GM08714 (cell line): ENCODE measurements around the gene TIMP3.
"Not testable (repeated sequence)": the region's sequence is repeated elsewhere in the genome, so short reads cannot be mapped to it uniquely, and the experiment has no call there.

Source experiments
- H3K4me3 ChIP-seq: fragments of 200-500 bp; sonication (Bioruptor generic); 2 replicates; pipeline ENCODE4 v1.5.1; 2014; ENCODE audit warnings: mild to moderate bottlenecking, low read length, inconsistent platforms
- ZNF274 ChIP-seq: IDR thresholded peaks from 2 replicates; pipeline ENCODE4 v1.6.1; 2012; ENCODE audit warnings: mild to moderate bottlenecking, low read depth, low read length

TIMP3 gene

DNA sequence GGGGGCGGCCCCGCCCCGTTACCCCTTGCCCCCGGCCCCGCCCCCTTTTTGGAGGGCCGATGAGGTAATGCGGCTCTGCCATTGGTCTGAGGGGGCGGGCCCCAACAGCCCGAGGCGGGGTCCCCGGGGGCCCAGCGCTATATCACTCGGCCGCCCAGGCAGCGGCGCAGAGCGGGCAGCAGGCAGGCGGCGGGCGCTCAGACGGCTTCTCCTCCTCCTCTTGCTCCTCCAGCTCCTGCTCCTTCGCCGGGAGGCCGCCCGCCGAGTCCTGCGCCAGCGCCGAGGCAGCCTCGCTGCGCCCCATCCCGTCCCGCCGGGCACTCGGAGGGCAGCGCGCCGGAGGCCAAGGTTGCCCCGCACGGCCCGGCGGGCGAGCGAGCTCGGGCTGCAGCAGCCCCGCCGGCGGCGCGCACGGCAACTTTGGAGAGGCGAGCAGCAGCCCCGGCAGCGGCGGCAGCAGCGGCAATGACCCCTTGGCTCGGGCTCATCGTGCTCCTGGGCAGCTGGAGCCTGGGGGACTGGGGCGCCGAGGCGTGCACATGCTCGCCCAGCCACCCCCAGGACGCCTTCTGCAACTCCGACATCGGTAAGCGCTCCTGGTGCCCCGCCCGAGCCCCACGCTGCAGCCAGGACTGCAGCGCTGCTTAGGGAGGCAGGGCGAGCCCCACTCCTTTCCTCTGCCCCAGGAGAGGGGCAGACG lies at the start of gene TIMP3:
Gene TIMP3 (plus strand): TSS at position 169 of the 700 bp plus-strand sequence. CDS start 297 bp downstream, at position 466.
- no peak for TF ChIP-seq ZNF274
- H3K4me3 ChIP-seq: no peak within 1 kb of the TSS

DNA sequence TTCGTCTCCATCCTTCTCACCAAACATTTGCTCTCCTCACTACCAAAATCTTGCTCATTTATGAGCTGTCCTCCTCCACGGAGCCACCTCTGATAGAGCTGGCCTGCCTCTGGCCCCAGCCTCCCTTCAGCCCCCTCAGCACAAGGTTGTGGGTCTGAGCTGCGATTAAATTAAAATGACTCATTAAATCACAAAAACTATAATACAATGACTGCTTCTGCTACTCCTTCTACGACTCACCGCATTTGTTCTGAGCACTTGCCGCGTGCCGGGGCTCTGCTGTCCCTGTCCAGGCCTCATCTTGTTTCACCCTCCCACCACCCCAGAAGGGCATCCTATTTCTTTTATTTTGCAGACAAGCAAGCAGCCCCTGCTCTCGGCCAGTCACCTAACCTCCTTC lies 49.2 kb upstream of the TIMP3 start:
- H3K4me3 ChIP-seq: no peak overlapping the region
- no peak for TF ChIP-seq ZNF274

DNA sequence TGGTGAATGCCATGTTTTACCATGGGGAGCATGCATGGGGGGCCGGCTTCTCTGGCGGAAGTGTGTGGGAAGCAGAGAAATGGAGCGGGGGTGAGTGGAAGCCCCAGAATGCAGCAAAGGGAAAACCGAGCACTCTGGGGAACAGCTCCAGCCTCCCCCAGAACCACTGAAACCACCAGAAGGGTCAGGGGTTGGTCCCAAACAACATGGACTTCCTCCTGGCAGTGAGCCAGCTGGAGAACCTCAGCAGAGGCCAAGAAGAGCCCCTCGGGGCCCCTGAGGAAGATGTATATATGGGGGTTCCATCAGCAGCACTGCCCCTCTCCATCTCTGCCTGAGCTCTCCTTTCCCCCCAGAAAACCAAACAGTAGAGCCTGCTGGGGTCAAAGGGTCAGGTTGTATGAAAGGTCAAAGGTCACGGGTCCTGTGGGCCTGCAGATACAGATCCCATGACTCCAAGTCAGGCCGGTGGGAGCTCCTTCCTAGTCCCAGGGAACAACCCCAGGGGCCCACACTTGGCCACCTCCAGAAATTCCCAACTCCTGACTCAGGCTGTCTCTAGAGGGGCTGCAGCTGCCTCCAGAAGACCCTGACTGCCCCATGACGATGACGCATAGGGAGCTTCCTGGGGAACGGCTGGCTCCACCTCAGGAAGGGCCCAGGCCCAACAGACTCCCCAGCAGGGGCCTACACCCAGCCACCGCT lies 48.5 kb upstream of the TIMP3 start:
- H3K4me3 ChIP-seq: no peak overlapping the region
- no peak for TF ChIP-seq ZNF274

DNA sequence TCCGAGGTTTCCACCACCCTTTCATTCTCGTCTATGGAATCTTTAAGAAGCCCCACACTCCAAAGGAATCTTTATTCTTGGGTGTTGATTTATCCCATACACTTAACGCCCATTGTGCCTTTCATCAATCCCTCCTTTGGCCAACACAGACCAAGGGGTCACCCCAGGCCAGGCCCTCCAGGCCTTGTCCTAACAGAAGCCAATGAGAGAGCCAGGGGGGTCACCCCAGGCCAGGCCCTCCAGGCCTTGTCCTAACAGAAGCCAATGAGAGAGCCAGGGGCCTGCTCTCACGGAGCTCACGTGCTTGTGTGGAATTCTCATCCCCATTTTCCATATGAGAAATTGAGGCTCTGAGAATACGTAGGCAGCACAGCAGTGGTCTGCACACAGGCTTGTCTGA lies 47.9 kb upstream of the TIMP3 start:
- H3K4me3 ChIP-seq: no peak overlapping the region
- TF ChIP-seq ZNF274: no peak

DNA sequence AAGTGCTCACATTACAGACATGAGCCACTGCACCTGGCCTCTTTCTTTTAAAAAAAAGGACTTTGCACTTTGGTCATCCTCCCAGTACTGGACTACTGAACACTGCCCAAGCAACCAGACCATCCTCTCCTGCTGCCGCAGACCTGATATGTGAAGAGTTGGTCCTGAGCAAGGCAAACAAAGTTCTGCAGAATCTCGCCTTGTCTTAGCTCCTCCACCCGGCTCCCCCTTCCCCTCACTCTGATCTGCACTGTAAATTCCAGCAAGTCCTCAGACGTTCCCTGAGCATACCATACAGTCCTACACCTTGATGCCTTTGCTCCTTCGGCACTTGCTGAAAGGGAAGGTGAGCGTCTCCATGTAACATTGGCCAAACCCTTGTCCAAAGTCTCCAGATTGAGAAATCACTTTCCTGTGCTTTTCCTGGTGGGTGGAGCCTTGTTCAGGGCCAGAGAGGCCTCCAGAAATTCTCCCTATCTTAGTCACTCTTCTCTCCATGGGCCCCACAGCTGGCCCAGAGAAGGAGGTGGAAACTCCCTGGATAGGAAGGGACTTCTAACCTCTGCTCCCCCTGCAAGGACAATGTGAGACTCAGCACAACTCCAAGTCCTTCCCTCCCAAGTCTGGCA lies 47.0 kb upstream of the TIMP3 start:
- H3K4me3 ChIP-seq: no peak overlapping the region
- no peak for TF ChIP-seq ZNF274

DNA sequence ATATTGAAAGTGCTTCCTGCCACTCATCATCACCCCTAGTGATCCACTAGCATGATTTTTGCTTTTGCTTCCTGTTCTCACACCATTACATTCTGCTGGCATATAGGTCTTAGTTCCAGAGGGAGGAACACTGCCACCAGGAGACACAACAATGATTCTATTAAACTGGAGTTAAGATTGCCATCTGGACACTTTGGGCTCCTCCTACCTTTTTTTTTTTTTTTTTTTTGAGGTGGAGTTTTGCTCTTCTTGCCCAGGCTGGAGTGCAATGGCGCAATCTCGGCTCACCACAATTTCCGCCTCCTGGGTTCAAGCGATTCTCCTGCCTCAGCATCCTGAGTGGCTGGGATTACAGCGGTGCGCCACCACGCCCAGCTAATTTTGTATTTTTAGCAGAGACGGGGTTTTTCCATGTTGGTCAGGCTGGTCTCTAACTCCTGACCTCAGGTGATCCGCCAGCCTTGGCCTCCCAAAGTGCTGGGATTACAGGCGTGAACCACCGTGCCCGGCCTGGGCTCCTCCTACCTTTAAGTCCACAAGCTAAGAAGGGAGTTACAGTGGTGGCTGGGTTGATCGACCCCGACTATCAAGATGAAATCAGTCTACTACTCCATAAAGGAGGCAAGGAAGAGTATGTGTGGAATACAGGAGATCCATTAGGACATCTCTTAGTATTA lies 44.3 kb upstream of the TIMP3 start:
- not testable (repeated sequence) for H3K4me3 ChIP-seq

DNA sequence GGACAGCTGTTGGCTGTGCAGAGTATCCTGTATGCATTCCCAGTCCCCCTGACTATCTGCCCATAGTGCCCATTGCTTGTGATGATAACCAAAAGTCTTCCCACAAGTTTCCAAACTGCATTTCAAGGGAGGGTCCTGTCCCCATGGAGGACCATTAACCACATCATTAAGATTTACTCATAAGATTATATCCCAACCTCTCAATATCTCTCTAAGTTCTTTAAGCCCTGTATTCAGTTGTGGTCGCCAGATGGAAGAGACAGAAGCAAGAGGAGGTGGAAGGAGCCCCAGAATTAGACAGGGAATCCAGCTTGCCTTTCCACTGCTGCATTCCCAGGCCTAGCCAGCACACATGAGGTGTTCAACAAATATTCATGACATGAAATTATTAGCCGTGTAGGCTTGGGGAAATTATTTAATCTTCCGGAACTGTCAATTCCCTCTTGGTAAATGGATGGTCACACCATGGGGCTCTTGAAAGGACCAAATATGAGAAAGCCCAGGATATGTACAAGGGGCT lies 42.6 kb upstream of the TIMP3 start:
- no peak overlapping the region for H3K4me3 ChIP-seq

DNA sequence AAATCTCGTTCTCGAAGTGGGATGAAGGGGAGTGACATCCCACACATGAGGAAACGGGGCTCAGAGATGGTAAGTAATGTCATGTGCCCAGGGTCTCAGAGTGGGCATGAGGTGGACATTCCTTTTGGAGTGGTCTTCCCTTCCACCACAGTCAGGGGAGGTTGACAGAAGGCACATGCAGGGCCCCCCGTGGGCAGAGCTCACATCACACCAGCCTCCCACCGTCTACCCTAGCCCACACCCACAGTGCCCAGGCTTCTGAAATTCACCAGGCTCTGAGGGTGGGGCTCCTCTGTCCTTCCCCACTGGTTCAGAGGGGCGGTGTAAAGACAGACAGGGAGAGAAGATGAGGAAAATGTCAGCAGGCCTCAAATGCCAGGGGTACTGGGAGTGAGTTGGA lies 41.1 kb upstream of the TIMP3 start:
- TF ChIP-seq ZNF274: no peak
- H3K4me3 ChIP-seq: no peak overlapping the region

More for the DNA sequence above, 42.6 kb upstream of the TIMP3 start:
- TF ChIP-seq ZNF274: no peak

DNA sequence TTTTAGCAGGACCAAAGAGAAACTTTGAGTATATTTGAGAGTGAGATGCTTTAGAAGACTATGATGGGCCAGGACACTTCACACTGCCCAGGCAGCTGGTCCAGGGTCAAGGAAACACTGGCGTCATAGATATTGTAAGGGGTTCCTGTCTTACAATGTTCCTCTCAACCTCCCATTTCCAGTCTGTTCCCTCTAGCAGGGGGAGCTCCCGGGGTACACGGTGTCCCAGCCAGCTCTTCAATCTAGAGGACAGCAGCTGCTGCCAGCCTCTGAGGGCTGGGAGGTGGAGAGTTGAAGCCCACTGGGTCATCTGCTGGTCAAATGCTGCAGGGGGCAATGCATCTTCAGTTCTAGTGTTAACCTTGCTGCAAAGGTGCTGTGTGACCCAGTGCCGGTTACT lies 40.7 kb upstream of the TIMP3 start:
- TF ChIP-seq ZNF274: no peak
- H3K4me3 ChIP-seq: no peak overlapping the region

DNA sequence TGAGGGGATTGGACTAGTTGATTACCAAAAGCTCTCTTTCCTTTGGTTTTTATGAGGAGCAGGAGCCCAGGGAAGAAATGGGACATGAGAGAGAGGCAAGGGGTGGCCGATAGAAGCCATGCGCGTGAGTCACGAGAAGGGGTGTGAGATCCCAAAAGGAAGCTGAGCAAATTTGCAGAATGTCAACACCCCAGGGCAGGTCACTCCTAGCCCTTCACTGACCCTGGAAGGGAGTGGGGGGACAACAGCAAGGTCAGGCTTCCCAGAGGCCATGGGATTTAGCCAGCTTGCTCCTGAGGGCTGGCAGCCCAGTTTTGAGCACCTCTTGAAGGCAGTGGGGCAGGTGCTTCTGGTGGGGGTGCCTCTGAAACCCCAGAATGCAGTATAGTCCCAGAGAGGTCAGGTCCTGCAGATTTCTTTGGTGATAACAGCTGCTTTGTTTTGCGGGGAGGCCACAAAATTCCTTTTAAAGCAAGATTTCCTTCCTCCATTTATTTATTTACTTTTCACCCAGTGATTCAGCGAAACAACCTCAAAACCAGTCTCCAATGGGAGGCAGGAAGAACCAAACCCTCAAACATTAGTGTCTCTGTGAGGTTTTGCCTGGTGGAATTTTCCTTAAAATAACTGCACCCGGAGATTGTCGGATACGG lies 40.1 kb upstream of the TIMP3 start:
- no peak overlapping the region for H3K4me3 ChIP-seq
- TF ChIP-seq ZNF274: no peak

DNA sequence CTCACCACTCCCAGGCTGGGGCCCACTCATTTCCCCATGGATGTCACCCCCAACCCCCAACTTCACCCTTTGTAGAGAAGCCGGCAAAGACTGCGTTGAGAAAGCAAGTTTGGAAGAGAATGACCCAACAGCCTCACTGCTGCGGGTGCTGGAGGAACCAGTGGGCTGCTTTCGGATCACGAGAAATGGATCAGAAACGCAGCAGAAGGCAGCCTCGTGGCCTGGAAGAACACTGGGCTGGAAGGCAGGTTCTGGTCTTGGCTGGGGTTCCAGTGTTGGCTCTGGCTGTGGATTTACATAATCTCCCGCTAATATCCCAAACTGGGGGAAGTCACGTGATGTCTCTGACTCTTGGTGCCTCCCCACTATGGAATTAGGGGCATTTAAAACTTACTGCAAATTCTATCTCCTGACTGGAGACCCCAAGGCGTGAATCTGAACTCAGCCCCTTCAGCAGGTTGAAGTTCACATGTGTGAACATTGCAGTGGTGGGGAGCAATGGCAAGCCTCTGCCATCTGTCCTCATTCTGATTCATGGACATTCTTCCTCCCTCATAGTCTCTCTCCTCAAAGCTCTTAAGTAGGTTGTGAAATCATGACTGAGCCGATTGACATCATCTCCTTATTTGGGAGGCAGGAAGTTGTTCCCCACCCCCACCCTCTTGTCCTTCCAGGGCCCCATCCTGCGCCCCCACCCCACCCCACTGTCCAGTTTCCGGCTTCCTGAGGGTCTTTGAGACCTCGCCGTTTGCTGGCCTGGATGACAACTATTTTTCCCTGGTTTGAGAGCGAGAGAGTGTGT lies 37.0 kb upstream of the TIMP3 start:
- TF ChIP-seq ZNF274: no peak
- H3K4me3 ChIP-seq: no peak overlapping the region

DNA sequence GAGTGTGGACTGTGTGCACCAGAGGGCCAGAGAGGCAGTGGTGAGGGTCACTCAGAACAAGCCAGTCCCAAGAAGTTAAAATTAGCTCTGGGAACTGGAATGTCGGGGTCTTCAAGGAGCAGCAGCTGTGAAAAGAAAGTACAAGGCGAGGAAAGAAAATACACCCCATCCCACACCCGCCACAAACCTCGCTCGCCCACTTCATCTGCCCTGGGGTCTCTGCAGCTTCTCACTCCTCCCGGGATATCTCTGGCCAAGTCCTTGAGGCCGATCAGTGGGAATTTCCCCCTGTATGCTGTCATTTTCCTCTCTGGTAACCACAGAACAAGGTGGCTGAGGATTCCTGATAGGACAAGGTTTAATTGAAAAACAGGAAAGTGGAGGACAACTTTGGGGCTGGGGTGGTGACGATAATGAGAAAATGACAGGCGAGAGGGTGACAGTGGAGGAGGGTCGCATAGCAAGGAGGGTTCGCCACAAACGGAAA lies 36.3 kb upstream of the TIMP3 start:
- H3K4me3 ChIP-seq: no peak overlapping the region
- TF ChIP-seq ZNF274: no peak

DNA sequence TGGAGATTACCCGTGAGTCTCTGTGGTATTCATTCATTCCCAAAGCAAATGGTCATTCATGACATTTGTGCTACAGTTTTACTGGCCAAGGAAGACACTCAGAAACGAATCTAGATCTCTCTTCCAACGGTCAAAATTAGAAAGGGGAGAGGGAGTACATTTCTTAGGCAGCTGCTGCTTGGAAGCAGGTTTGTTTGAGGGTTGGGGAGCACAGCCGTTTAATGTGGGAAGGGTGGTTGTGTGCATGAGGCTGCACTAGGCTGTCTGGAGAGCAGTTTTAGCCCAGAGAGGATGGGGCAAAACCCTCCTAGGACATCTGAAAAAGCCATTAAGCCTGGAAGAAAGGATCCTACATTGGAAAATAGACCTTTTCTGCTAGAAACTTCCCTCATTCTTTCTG lies 29.7 kb upstream of the TIMP3 start:
- no peak for TF ChIP-seq ZNF274
- H3K4me3 ChIP-seq: no peak overlapping the region
